ENCODE data around the gene ASXL1. TPM values are rescaled to one million over a fixed set of nuclear protein-coding genes. Genes with fewer than 3 reads are reported as not detected.
"Not testable (repeated sequence)": the region's sequence is repeated elsewhere in the genome, so short reads cannot be mapped to it uniquely, and the experiment has no call there.

Gene ASXL1
- total RNA-seq, 6 experiments from 2014 or later = 49.0 to 62.4 (median 54.4) TPM

DNA sequence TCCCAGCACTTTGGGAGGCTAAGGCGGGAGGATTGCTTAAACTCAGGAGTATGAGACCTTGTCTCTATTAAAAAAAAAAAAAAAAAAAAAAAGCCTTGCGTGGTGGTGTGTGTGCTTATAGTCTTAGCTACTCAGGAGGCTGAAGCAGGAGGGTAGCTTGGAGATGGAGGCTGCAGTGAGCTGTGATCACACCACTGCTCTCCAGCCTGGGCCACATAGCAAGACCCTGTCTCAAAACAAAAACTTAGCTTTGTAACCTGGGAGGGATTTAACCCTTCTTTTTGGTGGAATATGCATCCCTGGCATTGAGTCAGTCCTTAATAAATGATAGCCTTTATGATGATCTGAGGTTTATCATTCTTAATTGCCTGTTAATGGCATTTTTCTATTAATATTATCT is 12.8 kb downstream of the ASXL1 start:
- no peak for DNase-seq
- Mint-ChIP-seq H3K4me1 (ENCODE audit: low read depth) (peaks cover 31% of the 10 kb centered on the region), H3K9me3 (no peaks in the 10 kb centered on the region), H3K27me3 (ENCODE audit: insufficient read depth) (no peaks in the 10 kb centered on the region; the same call in 1 of the 2 replicates), H3K36me3 (ENCODE audit: low read depth) (peaks cover 3% of the 10 kb centered on the region; the same call in 1 of the 2 replicates), H3K27ac (no peak overlapping the region), H3K4me3 (no peak overlapping the region)
- TF ChIP-seq CTCF (IDR thresholded peaks at IDR 0.05) = no peak

- no peaks in the 10 kb centered on the region for H3K9me3 Mint-ChIP-seq
- H3K27me3 Mint-ChIP-seq (ENCODE audit: insufficient read depth) = no peaks in the 10 kb centered on the region
- peaks cover 5% of the 10 kb centered on the region for H3K36me3 Mint-ChIP-seq (ENCODE audit: low read depth)
- H3K27ac Mint-ChIP-seq = peak overlapping the region; percentile 4; the same call in 1 of the 2 replicates
- peaks cover 11% of the 10 kb centered on the region for H3K4me1 Mint-ChIP-seq (ENCODE audit: low read depth)
- no peak for DNase-seq
- no peak overlapping the region for H3K4me3 Mint-ChIP-seq
- no peak for TF ChIP-seq CTCF (IDR thresholded peaks at IDR 0.05)
Measured at GRCh38 chr20:32378461-32378860, 20.3 kb downstream of the ASXL1 start.

DNA sequence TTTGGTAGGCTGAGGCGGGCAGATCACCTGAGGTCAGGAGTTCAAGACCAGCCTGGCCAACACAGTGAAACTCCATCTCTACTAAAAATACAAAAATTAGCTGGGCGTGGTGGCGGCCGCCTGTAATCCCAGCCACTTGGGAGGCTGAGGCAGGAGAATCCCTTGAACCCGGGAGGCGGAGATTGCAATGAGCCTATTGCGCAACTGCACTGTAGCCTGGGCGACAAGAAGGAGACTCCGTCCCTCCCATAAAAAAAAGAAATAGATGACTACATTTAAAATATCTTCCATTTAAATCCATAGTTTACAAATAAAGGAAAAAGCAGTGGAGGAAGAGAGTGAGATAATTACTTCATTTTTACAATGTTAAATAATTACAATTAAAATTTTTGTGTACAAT is 21.9 kb downstream of the ASXL1 start:
- H3K27me3 Mint-ChIP-seq (ENCODE audit: insufficient read depth); H3K9me3 Mint-ChIP-seq; H3K4me3 Mint-ChIP-seq; H3K36me3 Mint-ChIP-seq (ENCODE audit: low read depth); DNase-seq; H3K27ac Mint-ChIP-seq: not testable (repeated sequence)
- peaks cover 20% of the 10 kb centered on the region for H3K4me1 Mint-ChIP-seq (ENCODE audit: low read depth)

GRCh38 chr20:32380745-32381144 is 22.6 kb downstream of the ASXL1 start:
- no peak for TF ChIP-seq CTCF (IDR thresholded peaks at IDR 0.05)
- peaks cover 5% of the 10 kb centered on the region for H3K36me3 Mint-ChIP-seq (ENCODE audit: low read depth)
- no peaks in the 10 kb centered on the region for H3K27me3 Mint-ChIP-seq (ENCODE audit: insufficient read depth)
- no peak overlapping the region for H3K27ac Mint-ChIP-seq
- H3K9me3 Mint-ChIP-seq = no peaks in the 10 kb centered on the region
- peaks cover 27% of the 10 kb centered on the region for H3K4me1 Mint-ChIP-seq (ENCODE audit: low read depth)
- no peak overlapping the region for H3K4me3 Mint-ChIP-seq
- no peak for DNase-seq

DNA sequence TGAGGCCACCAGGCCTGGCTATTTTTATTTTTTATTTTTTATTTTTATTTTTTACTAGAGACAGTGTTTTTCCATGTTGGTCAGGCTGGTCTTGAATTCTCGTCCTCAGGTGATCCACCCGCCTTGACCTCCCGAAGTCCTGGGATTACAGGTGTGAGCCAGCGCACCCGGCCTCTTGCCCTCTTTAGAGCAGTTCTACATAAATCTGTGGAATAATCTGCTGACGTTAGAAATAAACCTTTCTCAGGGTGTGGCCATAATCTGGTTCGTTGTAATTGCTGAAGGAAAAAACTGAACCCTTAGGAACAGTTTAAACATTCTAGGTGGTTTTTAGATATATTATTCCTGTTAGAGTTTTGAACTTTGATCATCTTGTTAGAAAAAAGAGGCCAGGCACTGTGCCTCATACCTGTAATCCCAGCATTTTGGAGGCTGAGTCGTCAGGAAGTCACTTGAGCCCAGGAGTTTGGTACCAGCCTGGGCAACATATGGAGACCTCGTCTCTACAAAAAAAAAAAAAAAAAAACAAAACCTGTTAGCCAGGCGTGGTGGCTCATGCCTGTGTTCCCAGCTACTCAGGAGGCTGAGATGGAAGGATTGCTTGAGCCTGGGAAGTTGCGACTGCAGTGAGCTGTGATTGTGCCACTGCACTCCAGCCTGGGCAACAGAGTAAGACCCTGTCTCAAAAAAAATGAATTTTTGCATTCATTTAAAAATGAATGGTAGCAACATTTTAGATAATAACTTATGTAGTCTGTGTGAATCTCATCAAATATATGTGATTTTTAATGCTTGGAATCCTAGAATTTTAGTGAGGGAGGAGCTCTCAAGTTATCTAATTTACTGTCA is 24.2 kb downstream of the ASXL1 start:
- Mint-ChIP-seq H3K27ac (no peak overlapping the region), H3K9me3 (no peaks in the 10 kb centered on the region), H3K36me3 (ENCODE audit: low read depth) (peaks cover 5% of the 10 kb centered on the region), H3K4me3 (no peak overlapping the region), H3K27me3 (ENCODE audit: insufficient read depth) (no peaks in the 10 kb centered on the region), H3K4me1 (ENCODE audit: low read depth) (peaks cover 41% of the 10 kb centered on the region)
- DNase-seq = no peak
- TF ChIP-seq CTCF (IDR thresholded peaks at IDR 0.05) = no peak

- not testable (repeated sequence) for H3K27me3 Mint-ChIP-seq (ENCODE audit: insufficient read depth); DNase-seq; H3K36me3 Mint-ChIP-seq (ENCODE audit: low read depth); H3K27ac Mint-ChIP-seq; H3K4me3 Mint-ChIP-seq; H3K9me3 Mint-ChIP-seq
- peaks cover 38% of the 10 kb centered on the region for H3K4me1 Mint-ChIP-seq (ENCODE audit: low read depth)
Measured at GRCh38 chr20:32383441-32383840, 25.3 kb downstream of the ASXL1 start.
